ENCODE results near the gene WDR27.

- TF ChIP-seq CTCF (IDR thresholded peaks at IDR 0.05; ENCODE audit: low read depth, low read length) (no peak), POLR2A (IDR thresholded peaks at IDR 0.05; ENCODE audit: extremely low read depth, insufficient read length) (no peak)
Observed at GRCh38 chr6:169659820-169660610, 41.8 kb downstream of the WDR27 start.
